GM12878 (cell line): ENCODE results near the gene UVRAG. TPM values are rescaled to one million over a fixed set of nuclear protein-coding genes. Genes with fewer than 3 reads are reported as not detected.
A peak's percentile ranks its signal among the peaks of the same experiment; 100 is the strongest.

Source experiments
- ATAC-seq: fragments of 200-7000 bp; cut with Tn5 transposase; 3 replicates; pipeline ENCODE4 v1.9.1; 2020; ENCODE audit warnings: mild to moderate bottlenecking, moderate library complexity
- BruUV-seq: library from RNA; stranded (reverse); fragments of 400-500 nt; replicated peaks from 2 replicates; lab custom pipeline; 2021; lab: Mats Ljungman, UMichigan
- CTCF ChIA-PET: fragments of 300-600 bp; sonication (Branson Sonifier 250); formaldehyde crosslinking; extraction: SDS; loops from one replicate; lab custom pipeline; 2021; ENCODE audit warnings: inconsistent platforms; lab: Yijun Ruan, JAX
- POLR2A ChIA-PET: fragments of 350-600 bp; formaldehyde crosslinking; extraction: SDS; loops from one replicate; lab custom pipeline; 2021; ENCODE audit warnings: inconsistent platforms; lab: Charles Lee
- RAD21 ChIA-PET: fragments of 300-600 bp; sonication (Branson Sonifier 250); formaldehyde crosslinking; loops from one replicate; lab custom pipeline; 2023; ENCODE audit warnings: antibody characterized with exemption; ENCODE audit not compliant: unreplicated experiment; lab: Charles Lee
- SMC1A ChIA-PET: fragments of 300-600 bp; sonication (Branson Sonifier 250); formaldehyde crosslinking; loops from one replicate; lab custom pipeline; 2023; ENCODE audit not compliant: unreplicated experiment, uncharacterized antibody; lab: Charles Lee
- DNase-seq: peaks from one replicate; pipeline ENCODE4 v3.0.0-alpha.2; 2011; ENCODE audit warnings: low read depth, low spot score
- FAIRE-seq: peaks from 3 replicates; lab custom pipeline; 2011; peaks lifted over from hg19 to GRCh38; lab: Jason Lieb, UNC
- H2AFZ ChIP-seq: 2 replicates; pipeline ENCODE4 v1.6.0; 2011; ENCODE audit warnings: low read depth, low read length, control low read depth; ENCODE audit not compliant: control insufficient read depth
- H3K27ac ChIP-seq: 2 replicates; pipeline ENCODE4 v1.5.1; 2011; ENCODE audit warnings: control low read depth; ENCODE audit not compliant: control insufficient read depth, insufficient read depth
- H3K27me3 ChIP-seq, 2 experiments: replicated peaks in 1 of 2; 2 replicates each; pipeline versions ENCODE4 v1.6.0 to v1.6.1; 2011; ENCODE audit warnings: low read length in 1 of 2; ENCODE audit not compliant: control insufficient read depth in 2 of 2, insufficient read depth in 2 of 2
- H3K36me3 ChIP-seq, 2 experiments: 2 replicates each; pipeline ENCODE4 v1.5.1; 2011; ENCODE audit warnings: low read length in 1 of 2; ENCODE audit not compliant: control insufficient read depth in 2 of 2, insufficient read depth in 2 of 2
- H3K4me1 ChIP-seq: 2 replicates; pipeline ENCODE4 v1.6.1; 2011; ENCODE audit warnings: mild to moderate bottlenecking, low read length, moderate library complexity, mixed read lengths; ENCODE audit not compliant: control insufficient read depth, insufficient read depth
- H3K4me2 ChIP-seq: 2 replicates; pipeline ENCODE4 v1.6.0; 2011; ENCODE audit warnings: control low read depth; ENCODE audit not compliant: control insufficient read depth, insufficient read depth
- H3K4me3 ChIP-seq: fragments of 200-600 bp; sonication (generic); 2 replicates; pipeline ENCODE4 v1.5.1; 2016
- H3K79me2 ChIP-seq: 2 replicates; pipeline ENCODE4 v1.6.0; 2011; ENCODE audit warnings: low read length; ENCODE audit not compliant: control insufficient read depth, insufficient read depth
- H3K9ac ChIP-seq: 2 replicates; pipeline ENCODE4 v1.8.0; 2011; ENCODE audit warnings: low read length, control low read depth, mixed read lengths; ENCODE audit not compliant: control insufficient read depth, insufficient read depth
- H3K9me3 ChIP-seq: replicated peaks from 3 replicates; pipeline ENCODE4 v1.5.1; 2011; ENCODE audit warnings: mild to moderate bottlenecking, low read length; ENCODE audit not compliant: control insufficient read depth, insufficient read depth
- H4K20me1 ChIP-seq: 2 replicates; pipeline ENCODE4 v1.6.0; 2011; ENCODE audit not compliant: control insufficient read depth, insufficient read depth
- BACH1 ChIP-seq: fragments of 450-650 bp; IDR thresholded peaks from 2 replicates; pipeline ENCODE4 v1.6.1; 2017; ENCODE audit warnings: mild to moderate bottlenecking, borderline replicate concordance
- EGR1 ChIP-seq, 2 experiments: IDR thresholded peaks; 1 replicate in 1 of 2; 2 replicates in 1 of 2; pipeline ENCODE4 v1.6.1; 2011 to 2012; ENCODE audit warnings: low read depth in 2 of 2, low read length in 2 of 2, borderline replicate concordance in 1 of 2, mild to moderate bottlenecking in 1 of 2, moderate library complexity in 1 of 2
- JUNB ChIP-seq: IDR thresholded peaks from 2 replicates; pipeline ENCODE4 v1.6.1; 2016; ENCODE audit warnings: antibody characterized with exemption, mild to moderate bottlenecking
- MYB ChIP-seq: fragments of 150-350 bp; IDR thresholded peaks from 2 replicates; pipeline ENCODE4 v1.6.1; 2014; ENCODE audit warnings: mild to moderate bottlenecking, low read depth, low read length, borderline replicate concordance
- RAD51 ChIP-seq: fragments of 450-650 bp; IDR thresholded peaks from 2 replicates; pipeline ENCODE4 v1.6.1; 2016; ENCODE audit warnings: moderate library complexity, mild to moderate bottlenecking, inconsistent platforms
- RBBP5 ChIP-seq: fragments of 200-600 bp; sonication (generic); conservative IDR thresholded peaks from 2 replicates; pipeline ENCODE4 v1.6.1; 2016
- RFX5 ChIP-seq: IDR thresholded peaks from 2 replicates; pipeline ENCODE4 v1.6.1; 2011; ENCODE audit warnings: low read depth, low read length, improper control_type of control experiment
- RUNX3 ChIP-seq: IDR thresholded peaks from 2 replicates; pipeline ENCODE4 v1.6.1; 2012; ENCODE audit warnings: low read length, inconsistent platforms
- TCF12 ChIP-seq: IDR thresholded peaks from 2 replicates; pipeline ENCODE4 v1.6.1; 2011; ENCODE audit warnings: low read depth, mild to moderate bottlenecking, low read length
- WGBS: methylation state at CpG from one replicate; pipeline ENCODE4 v1.1.6; 2016; ENCODE audit warnings: low lambda C conversion rate; ENCODE audit not compliant: insufficient replicate concordance, insufficient coverage; ENCODE audit errors: missing lambda C conversion rate; 5-methylcytosine and 5-hydroxymethylcytosine counted together
- in situ Hi-C: fragments of 300-500 bp; cut with MboI; formaldehyde crosslinking; loops from 9 replicates; pipeline ENCODE4 v1.14.3; 2018; ENCODE audit warnings: mixed read lengths
- intact Hi-C: fragments of 100-400 bp; cut with micrococcal nuclease; formaldehyde crosslinking; loops from one replicate; pipeline ENCODE4 v1.14.2; 2022; ENCODE audit not compliant: unreplicated experiment
- polyA plus RNA-seq, 11 experiments: library from polyadenylated mRNA; depleted of rRNA in 4 of 11; unstranded in 6 of 11; stranded (reverse) in 5 of 11; fragments of >200 nt; fragmentation: Nextera tagmentation in 4 of 11; fragmentation: Illumina TruSeq in 1 of 11; extraction: Ambion mirVana in 4 of 11; extraction: Trizol in 1 of 11; gene quantifications; 1 replicate in 1 of 11; 2 replicates in 10 of 11; pipeline versions ENCODE4 v1.2.1 to v1.2.3, GENCODE V29; 2011 to 2016; ENCODE audit warnings: inconsistent platforms in 2 of 11, missing spikeins in 2 of 11, low read depth in 1 of 11
- total RNA-seq, 4 experiments: library from RNA; depleted of rRNA in 3 of 4; stranded (reverse); fragments of >200 nt in 3 of 4; fragmentation: Illumina TruSeq in 1 of 4; extraction: Trizol in 1 of 4; gene quantifications; 2 replicates each; pipeline versions ENCODE4 v1.2.1 to v1.2.3, GENCODE V29; 2013 to 2021
- TF ChIP-seq, protein P1 (sequence below): fragments of 450-650 bp; IDR thresholded peaks from 2 replicates; pipeline ENCODE4 v1.6.1; 2017; ENCODE audit warnings: low read depth, mild to moderate bottlenecking, moderate library complexity
- TF ChIP-seq, protein P2 (sequence below): fragments of 450-650 bp; formaldehyde crosslinking; IDR thresholded peaks from 2 replicates; pipeline ENCODE4 v1.4.0; 2020; ENCODE audit warnings: mild to moderate bottlenecking, moderate library complexity

UVRAG gene
- total and polyA plus RNA-seq, 10 of the 15 experiments (the other 5 are each of a cell fraction or from before 2014, with no cell fraction given), result 7.0 to 43.4 (median 37.0) TPM

GRCh38 chr11:76164861-76165751, 350.1 kb downstream of the UVRAG start:
- H2AFZ ChIP-seq, result no peak overlapping the region
- SMC1A ChIA-PET, result interaction anchor here (1.1 kb wide), 1 partner anchor 9 kb away, joined by 3 read pairs; no protein-coding TSS in a partner anchor

GRCh38 chr11:76166314-76166713, 351.3 kb downstream of the UVRAG start:
- ATAC-seq (peak; percentile 77), DNase-seq (peak; percentile 54), FAIRE-seq (no peak)
- H3K4me2 ChIP-seq, result no peak overlapping the region
- WGBS, result 19% methylated on average over 6 of the region's 6 CpGs
- H3K9ac ChIP-seq, result no peak overlapping the region
- H2AFZ ChIP-seq, result no peak overlapping the region
- in situ Hi-C loops (no loop called here), intact Hi-C loops (loop anchor here (5.0 kb wide), 1 partner anchor 41 kb away; the partner anchor contains the start of gene WNT11)
- no peaks in the 10 kb centered on the region for H3K27me3 ChIP-seq
- H3K4me3 ChIP-seq, result no peak overlapping the region
- no peaks in the 10 kb centered on the region for H3K36me3 ChIP-seq
- no peaks in the 10 kb centered on the region for H3K9me3 ChIP-seq
- ChIA-PET RAD21 (no interaction called here), CTCF (interaction anchor here (1.0 kb wide), 2 partner anchors 14 to 274 kb away, joined by 3 to 4 read pairs; no protein-coding TSS in a partner anchor), SMC1A (interaction anchor here (1.1 kb wide), 2 partner anchors 11 to 42 kb away, joined by 3 read pairs; no protein-coding TSS in a partner anchor), POLR2A (no interaction called here)
- peaks cover 17% of the 10 kb centered on the region for H3K4me1 ChIP-seq
- H4K20me1 ChIP-seq, result no peaks in the 10 kb centered on the region
- H3K79me2 ChIP-seq, result no peaks in the 10 kb centered on the region
- no peak overlapping the region for H3K27ac ChIP-seq
- BruUV-seq, result no TSS peak
- TF ChIP-seq RUNX3 (peak; percentile 91), RAD51 (no peak), JUNB (peak; percentile 44; the same call in 1 of the 2 replicates), RBBP5 (no peak), BACH1 (no peak), EGR1 (IDR thresholded peaks at IDR 0.05; ENCODE audit: borderline replicate concordance in 1 of 2, low read depth in 2 of 2, low read length in 2 of 2) (no peak), TCF12 (peak; percentile 66; the same call in 1 of the 2 replicates)
- TF ChIP-seq, protein P1, sequence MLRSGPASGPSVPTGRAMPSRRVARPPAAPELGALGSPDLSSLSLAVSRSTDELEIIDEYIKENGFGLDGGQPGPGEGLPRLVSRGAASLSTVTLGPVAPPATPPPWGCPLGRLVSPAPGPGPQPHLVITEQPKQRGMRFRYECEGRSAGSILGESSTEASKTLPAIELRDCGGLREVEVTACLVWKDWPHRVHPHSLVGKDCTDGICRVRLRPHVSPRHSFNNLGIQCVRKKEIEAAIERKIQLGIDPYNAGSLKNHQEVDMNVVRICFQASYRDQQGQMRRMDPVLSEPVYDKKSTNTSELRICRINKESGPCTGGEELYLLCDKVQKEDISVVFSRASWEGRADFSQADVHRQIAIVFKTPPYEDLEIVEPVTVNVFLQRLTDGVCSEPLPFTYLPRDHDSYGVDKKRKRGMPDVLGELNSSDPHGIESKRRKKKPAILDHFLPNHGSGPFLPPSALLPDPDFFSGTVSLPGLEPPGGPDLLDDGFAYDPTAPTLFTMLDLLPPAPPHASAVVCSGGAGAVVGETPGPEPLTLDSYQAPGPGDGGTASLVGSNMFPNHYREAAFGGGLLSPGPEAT, result no peak
- TF ChIP-seq, protein P2, sequence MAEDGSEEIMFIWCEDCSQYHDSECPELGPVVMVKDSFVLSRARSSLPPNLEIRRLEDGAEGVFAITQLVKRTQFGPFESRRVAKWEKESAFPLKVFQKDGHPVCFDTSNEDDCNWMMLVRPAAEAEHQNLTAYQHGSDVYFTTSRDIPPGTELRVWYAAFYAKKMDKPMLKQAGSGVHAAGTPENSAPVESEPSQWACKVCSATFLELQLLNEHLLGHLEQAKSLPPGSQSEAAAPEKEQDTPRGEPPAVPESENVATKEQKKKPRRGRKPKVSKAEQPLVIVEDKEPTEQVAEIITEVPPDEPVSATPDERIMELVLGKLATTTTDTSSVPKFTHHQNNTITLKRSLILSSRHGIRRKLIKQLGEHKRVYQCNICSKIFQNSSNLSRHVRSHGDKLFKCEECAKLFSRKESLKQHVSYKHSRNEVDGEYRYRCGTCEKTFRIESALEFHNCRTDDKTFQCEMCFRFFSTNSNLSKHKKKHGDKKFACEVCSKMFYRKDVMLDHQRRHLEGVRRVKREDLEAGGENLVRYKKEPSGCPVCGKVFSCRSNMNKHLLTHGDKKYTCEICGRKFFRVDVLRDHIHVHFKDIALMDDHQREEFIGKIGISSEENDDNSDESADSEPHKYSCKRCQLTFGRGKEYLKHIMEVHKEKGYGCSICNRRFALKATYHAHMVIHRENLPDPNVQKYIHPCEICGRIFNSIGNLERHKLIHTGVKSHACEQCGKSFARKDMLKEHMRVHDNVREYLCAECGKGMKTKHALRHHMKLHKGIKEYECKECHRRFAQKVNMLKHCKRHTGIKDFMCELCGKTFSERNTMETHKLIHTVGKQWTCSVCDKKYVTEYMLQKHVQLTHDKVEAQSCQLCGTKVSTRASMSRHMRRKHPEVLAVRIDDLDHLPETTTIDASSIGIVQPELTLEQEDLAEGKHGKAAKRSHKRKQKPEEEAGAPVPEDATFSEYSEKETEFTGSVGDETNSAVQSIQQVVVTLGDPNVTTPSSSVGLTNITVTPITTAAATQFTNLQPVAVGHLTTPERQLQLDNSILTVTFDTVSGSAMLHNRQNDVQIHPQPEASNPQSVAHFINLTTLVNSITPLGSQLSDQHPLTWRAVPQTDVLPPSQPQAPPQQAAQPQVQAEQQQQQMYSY, result no peak

More at GRCh38 chr11:76164861-76165751, 350.1 kb downstream of the UVRAG start:
- POLR2A ChIA-PET, result no interaction called here
- no peak for FAIRE-seq
- Histone ChIP-seq H3K4me3 (no peak overlapping the region), H3K9ac (no peak overlapping the region), H3K36me3 (no peaks in the 10 kb centered on the region), H3K4me1 (peaks cover 17% of the 10 kb centered on the region), H3K9me3 (no peaks in the 10 kb centered on the region), H3K27me3 (no peaks in the 10 kb centered on the region), H3K79me2 (no peaks in the 10 kb centered on the region), H4K20me1 (no peaks in the 10 kb centered on the region), H3K27ac (no peak overlapping the region), H3K4me2 (no peak overlapping the region)
- no peak for TF ChIP-seq MYB
- TF ChIP-seq RFX5, result no peak
- ATAC-seq, result no peak
- CTCF ChIA-PET, result interaction anchor here (1.0 kb wide), 1 partner anchor 13 kb away, joined by 4 read pairs; no protein-coding TSS in a partner anchor
- in situ Hi-C loops (no loop called here), intact Hi-C loops (loop anchor here (5.0 kb wide), 1 partner anchor 42 kb away; the partner anchor contains the start of gene WNT11)
- 72% methylated on average over 27 of the region's 50 CpGs for WGBS
- no peak for DNase-seq
- RAD21 ChIA-PET, result no interaction called here
- BruUV-seq, result no TSS peak
